Measurements from ENCODE around the gene TMEM117.

Gene TMEM117

DNA sequence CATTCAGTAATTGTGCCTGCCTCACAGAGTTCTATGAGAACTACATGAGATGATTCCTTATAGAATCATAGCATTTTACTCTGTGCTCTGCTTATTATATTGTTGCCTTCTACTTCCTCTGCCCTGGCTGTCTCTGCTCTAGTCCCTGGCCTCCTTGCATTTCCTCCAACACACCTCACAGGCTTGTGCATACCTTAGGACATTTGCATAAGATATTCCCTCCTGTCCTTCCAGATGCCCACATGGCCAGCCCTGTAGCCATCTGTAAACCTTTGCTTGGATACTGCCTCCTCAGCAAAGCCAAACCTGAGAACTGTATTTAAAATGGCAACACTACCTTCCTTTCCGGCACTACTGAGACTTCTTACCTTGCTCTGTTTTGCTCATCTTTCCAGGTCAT, 586.7 kb downstream of the TMEM117 start:
- no peak for DNase-seq
- intact Hi-C loops (cut with DNase I), result no loop called here

DNA sequence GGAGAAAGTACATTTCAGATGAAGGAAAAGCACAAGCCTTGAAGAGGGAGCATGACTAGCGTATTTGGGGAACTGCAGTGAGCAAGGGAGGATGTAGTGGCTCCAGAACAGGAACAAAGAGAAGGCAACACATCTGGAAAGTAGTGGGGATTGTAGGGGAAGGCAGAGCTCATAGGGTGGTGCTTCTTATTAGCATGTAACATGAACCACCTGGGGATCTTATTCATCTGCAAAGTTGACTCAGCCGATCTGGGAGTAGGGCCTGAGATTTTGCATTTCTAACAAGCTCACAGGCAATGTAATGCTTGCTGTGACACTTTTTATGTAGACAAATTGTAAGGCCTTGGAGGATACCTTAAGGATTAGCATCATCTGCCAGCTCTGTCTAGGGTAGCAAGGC, 592.9 kb downstream of the TMEM117 start:
- no peak for DNase-seq
- intact Hi-C loops (cut with DNase I), result no loop called here

DNA sequence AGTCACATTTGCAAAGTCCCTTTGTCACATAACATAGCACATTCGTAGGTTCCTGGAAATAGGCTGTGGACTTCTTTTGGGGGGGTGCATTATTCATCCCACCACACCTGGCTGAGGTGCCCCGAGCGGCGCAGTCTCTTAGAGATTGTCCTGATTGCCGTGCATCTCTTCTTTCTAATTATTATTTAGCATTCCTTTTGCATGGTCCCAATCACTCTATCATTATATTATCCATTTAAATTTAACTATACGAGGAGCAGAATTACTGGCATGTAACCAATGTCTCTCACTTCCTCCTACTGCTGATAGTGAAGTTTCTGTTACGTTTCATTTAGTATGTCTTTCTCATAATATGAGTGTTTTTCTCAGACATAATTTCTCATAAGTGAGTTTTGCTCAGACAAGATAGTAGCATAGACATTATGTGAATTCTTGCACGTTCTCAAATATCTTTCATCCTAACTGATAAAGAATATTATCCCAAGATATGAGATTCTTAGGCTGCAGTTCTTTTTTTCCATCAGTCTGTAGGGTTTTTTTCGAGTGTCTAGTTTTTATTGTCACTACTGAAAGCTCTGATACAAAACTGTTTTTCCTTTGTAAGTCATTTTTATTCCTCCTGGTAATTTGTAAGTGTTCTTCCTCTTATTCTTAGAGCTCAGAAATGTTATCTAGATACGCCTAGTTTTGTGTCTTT, 595.9 kb downstream of the TMEM117 start:
- intact Hi-C loops (cut with DNase I), result no loop called here

DNA sequence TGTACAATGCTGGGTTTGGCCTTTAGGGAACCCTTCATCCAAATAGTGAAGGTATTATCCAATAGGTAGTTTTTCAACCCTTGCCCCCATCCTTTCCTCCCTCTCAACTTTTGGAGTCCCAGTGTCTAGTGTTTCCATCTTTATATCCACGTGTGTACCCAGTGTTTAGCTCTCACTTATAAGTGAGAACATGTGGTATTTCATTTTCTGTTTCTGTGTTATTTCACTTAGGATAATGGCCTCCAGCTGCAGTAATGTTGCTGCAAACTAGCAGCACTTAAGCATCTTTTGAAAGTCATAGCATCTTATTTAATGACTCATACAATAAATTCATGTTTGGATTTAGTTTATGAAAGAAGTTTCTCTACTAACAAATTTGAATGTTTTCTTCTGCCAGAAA, 597.8 kb downstream of the TMEM117 start:
- intact Hi-C loops (cut with DNase I), result no loop called here
- DNase-seq, result no peak

More for the DNA sequence above, 595.9 kb downstream of the TMEM117 start:
- no peak for DNase-seq

DNA sequence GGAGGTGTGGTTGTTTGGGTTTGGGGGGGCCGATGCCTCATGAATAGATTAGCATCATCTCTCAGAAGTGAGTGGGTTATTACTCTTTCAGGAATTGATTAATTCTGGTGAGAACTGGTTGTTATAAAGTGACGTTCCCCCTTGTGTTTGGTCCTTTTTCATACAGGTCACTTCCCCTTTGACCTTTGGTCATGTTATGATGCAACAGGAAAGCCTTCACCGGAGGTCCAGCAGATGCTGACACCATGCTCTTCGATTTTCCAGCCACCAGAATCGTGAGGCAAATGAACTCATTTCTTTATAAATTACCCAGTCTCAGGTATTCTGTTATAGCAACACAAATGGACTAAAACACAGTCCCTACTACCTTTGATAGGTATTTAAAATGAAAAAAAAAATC, 600.9 kb downstream of the TMEM117 start:
- intact Hi-C loops (cut with DNase I), result no loop called here

More for the DNA sequence above, 600.9 kb downstream of the TMEM117 start:
- DNase-seq, result no peak

All from posterior cingulate gyrus (tissue), 11 donors.